ENCODE results near the gene LYRM9. TPM values are rescaled to one million over a fixed set of nuclear protein-coding genes. Genes with fewer than 3 reads are reported as not detected.

The LYRM9 gene
- total and polyA plus RNA-seq, 9 of the 15 experiments (the other 6 are each of a cell fraction or from before 2014, with no cell fraction given), result 0.98 to 4.7 (median 1.8) TPM

DNA sequence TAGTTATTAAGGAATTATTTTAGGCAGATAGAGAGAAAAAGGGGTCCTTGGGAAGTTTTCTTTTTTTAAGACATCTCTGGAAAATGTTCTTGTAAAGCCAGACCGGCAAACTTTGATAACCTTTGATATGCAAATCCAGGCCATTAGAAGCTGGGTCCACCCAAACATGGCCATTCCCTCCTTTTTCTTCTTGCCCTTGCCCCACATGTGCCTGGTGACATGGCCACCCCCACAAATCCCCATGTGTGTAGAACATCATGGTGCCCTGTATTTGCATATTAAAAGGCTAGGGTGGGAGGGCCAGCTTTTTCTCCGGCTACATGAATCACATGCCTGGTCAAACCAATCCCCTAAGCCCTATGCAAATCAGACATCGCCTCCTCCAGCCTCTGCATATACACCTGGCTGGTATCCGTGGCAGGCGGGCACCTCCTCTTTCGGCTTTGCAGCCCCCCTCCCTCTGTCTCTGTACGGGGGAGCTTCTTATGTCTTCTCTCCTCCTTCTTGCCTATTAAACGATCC, 43.9 kb upstream of the LYRM9 start:
- no TSS peak for BruUV-seq (replicated peaks)
- DNase-seq (ENCODE audit: extremely low read depth in 1 of 4, low spot score in 3 of 4) (no peak), FAIRE-seq (no peak), ATAC-seq (no peak)
- WGBS (ENCODE audit: insufficient coverage, low coverage, missing lambda C conversion rate), result 76% methylated on average over 8 of the region's 8 CpGs
- ChIA-PET CTCF (ENCODE audit: low intra/inter-chr PET ratio) (no interaction called here), POLR2A (interaction anchor here (0.7 to 1.1 kb wide), 2 partner anchors 9 to 20 kb away, joined by 3 to 4 read pairs; no protein-coding TSS in a partner anchor)
- intact Hi-C loops (cut with micrococcal nuclease), result no loop called here
- no peaks in the 10 kb centered on the region for H4K20me1 ChIP-seq (replicated peaks; ENCODE audit: control insufficient read depth, insufficient read depth, low read length)
- no peak overlapping the region for H3K27ac ChIP-seq (ENCODE audit: extremely low read depth, low read depth, low read length)
- TF ChIP-seq MAFG (tag; conservative IDR thresholded peaks at IDR 0.05), result no peak
- TF ChIP-seq SREBF2 (CRISPR knock-in tag; IDR thresholded peaks at IDR 0.05), result no peak
- no peak for TF ChIP-seq XRCC4 (IDR thresholded peaks at IDR 0.05; ENCODE audit: extremely low read depth, insufficient read depth, insufficient read length)
- TF ChIP-seq CXXC5 (CRISPR knock-in tag; IDR thresholded peaks at IDR 0.05), result no peak
- TF ChIP-seq LCOR (CRISPR knock-in tag; IDR thresholded peaks at IDR 0.05), result no peak
- no peak for TF ChIP-seq TEAD2 (tag; IDR thresholded peaks at IDR 0.05)
- no peak for TF ChIP-seq PRMT5 (CRISPR knock-in tag; IDR thresholded peaks at IDR 0.05)
- no peak for TF ChIP-seq ARHGAP35 (IDR thresholded peaks at IDR 0.05; ENCODE audit: partially characterized antibody)
- TF ChIP-seq, protein P1, sequence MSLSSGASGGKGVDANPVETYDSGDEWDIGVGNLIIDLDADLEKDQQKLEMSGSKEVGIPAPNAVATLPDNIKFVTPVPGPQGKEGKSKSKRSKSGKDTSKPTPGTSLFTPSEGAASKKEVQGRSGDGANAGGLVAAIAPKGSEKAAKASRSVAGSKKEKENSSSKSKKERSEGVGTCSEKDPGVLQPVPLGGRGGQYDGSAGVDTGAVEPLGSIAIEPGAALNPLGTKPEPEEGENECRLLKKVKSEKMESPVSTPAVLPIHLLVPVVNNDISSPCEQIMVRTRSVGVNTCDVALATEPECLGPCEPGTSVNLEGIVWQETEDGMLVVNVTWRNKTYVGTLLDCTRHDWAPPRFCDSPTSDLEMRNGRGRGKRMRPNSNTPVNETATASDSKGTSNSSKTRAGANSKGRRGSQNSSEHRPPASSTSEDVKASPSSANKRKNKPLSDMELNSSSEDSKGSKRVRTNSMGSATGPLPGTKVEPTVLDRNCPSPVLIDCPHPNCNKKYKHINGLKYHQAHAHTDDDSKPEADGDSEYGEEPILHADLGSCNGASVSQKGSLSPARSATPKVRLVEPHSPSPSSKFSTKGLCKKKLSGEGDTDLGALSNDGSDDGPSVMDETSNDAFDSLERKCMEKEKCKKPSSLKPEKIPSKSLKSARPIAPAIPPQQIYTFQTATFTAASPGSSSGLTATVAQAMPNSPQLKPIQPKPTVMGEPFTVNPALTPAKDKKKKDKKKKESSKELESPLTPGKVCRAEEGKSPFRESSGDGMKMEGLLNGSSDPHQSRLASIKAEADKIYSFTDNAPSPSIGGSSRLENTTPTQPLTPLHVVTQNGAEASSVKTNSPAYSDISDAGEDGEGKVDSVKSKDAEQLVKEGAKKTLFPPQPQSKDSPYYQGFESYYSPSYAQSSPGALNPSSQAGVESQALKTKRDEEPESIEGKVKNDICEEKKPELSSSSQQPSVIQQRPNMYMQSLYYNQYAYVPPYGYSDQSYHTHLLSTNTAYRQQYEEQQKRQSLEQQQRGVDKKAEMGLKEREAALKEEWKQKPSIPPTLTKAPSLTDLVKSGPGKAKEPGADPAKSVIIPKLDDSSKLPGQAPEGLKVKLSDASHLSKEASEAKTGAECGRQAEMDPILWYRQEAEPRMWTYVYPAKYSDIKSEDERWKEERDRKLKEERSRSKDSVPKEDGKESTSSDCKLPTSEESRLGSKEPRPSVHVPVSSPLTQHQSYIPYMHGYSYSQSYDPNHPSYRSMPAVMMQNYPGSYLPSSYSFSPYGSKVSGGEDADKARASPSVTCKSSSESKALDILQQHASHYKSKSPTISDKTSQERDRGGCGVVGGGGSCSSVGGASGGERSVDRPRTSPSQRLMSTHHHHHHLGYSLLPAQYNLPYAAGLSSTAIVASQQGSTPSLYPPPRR (CRISPR knock-in tag; IDR thresholded peaks at IDR 0.05; ENCODE audit: borderline replicate concordance), result no peak
- TF ChIP-seq GTF2A2 (tag; IDR thresholded peaks at IDR 0.05), result no peak
- no peak for TF ChIP-seq NFATC3 (IDR thresholded peaks at IDR 0.05)
- TF ChIP-seq, protein P2, sequence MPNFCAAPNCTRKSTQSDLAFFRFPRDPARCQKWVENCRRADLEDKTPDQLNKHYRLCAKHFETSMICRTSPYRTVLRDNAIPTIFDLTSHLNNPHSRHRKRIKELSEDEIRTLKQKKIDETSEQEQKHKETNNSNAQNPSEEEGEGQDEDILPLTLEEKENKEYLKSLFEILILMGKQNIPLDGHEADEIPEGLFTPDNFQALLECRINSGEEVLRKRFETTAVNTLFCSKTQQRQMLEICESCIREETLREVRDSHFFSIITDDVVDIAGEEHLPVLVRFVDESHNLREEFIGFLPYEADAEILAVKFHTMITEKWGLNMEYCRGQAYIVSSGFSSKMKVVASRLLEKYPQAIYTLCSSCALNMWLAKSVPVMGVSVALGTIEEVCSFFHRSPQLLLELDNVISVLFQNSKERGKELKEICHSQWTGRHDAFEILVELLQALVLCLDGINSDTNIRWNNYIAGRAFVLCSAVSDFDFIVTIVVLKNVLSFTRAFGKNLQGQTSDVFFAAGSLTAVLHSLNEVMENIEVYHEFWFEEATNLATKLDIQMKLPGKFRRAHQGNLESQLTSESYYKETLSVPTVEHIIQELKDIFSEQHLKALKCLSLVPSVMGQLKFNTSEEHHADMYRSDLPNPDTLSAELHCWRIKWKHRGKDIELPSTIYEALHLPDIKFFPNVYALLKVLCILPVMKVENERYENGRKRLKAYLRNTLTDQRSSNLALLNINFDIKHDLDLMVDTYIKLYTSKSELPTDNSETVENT (CRISPR knock-in tag; IDR thresholded peaks at IDR 0.05), result no peak
- no peak for TF ChIP-seq RBM22 (IDR thresholded peaks at IDR 0.05; ENCODE audit: low read depth, low read length, poor library complexity, severe bottlenecking)
- H2AFZ ChIP-seq (ENCODE audit: low read depth, low read length), result no peak overlapping the region
- peaks cover 4% of the 10 kb centered on the region; the same call in 1 of the 2 replicates for H3K9me3 ChIP-seq (replicated peaks; ENCODE audit: control insufficient read depth, insufficient read depth, low read depth, low read length)
- H3K79me2 ChIP-seq (ENCODE audit: control insufficient read depth, insufficient read depth, low read length), result no peaks in the 10 kb centered on the region
- no peaks in the 10 kb centered on the region for H3K9me1 ChIP-seq (ENCODE audit: control insufficient read depth, insufficient read depth, low read length)
- H3K9ac ChIP-seq (ENCODE audit: insufficient read depth in 1 of 2, low read depth in 2 of 2, low read length in 2 of 2), result no peak overlapping the region
- no peaks in the 10 kb centered on the region for H3K27me3 ChIP-seq (ENCODE audit: control insufficient read depth in 2 of 2, insufficient read depth in 2 of 2, low read length in 2 of 2)
- no peak overlapping the region for H3K4me3 ChIP-seq
- no peaks in the 10 kb centered on the region for H3K36me3 ChIP-seq (ENCODE audit: control insufficient read depth, insufficient read depth, low read length)
- no peaks in the 10 kb centered on the region; a peak in 2 of 5 replicates for H3K4me1 ChIP-seq (replicated peaks in 1 of 2; ENCODE audit: control insufficient read depth in 2 of 2, insufficient read depth in 2 of 2, low read length in 2 of 2)
- H3K4me2 ChIP-seq (ENCODE audit: insufficient read depth, low read length), result no peak overlapping the region
- in situ Hi-C loops (cut with MboI), result no loop called here

All from K562 (cell line).